Measurements from ENCODE around the gene SLC25A22.

SLC25A22 gene

GRCh38 chr11:794766-795633 lies 3.1 kb downstream of the SLC25A22 start:
- Histone ChIP-seq H3K27me3 (replicated peaks) (no peaks in the 10 kb centered on the region), H3K36me3 (replicated peaks) (peaks cover 23% of the 10 kb centered on the region), H3K4me3 (ENCODE audit: low read depth, low read length) (no peak overlapping the region), H3K27ac (no peak overlapping the region)
- TF ChIP-seq CTCF (IDR thresholded peaks at IDR 0.05; ENCODE audit: low read depth, low read length, missing control alignments) = no peak
- no peak for DNase-seq
- in situ Hi-C loops (cut with HindIII; ENCODE audit: low pct_ligation_motif_present, low sequenced_read_pairs) = no loop called here

- Histone ChIP-seq H3K27ac (no peak overlapping the region), H3K36me3 (replicated peaks) (peaks cover 20% of the 10 kb centered on the region), H3K27me3 (replicated peaks) (no peaks in the 10 kb centered on the region), H3K4me3 (ENCODE audit: low read depth, low read length) (no peak overlapping the region)
- no peak for DNase-seq
- TF ChIP-seq CTCF (IDR thresholded peaks at IDR 0.05; ENCODE audit: low read depth, low read length, missing control alignments) = no peak
- in situ Hi-C loops (cut with HindIII; ENCODE audit: low pct_ligation_motif_present, low sequenced_read_pairs) = no loop called here
These were observed 3.9 kb downstream of the SLC25A22 start for GRCh38 chr11:794013-794765.

- no peaks in the 10 kb centered on the region for H3K27me3 ChIP-seq (replicated peaks)
- no peak for DNase-seq
- H3K27ac ChIP-seq = no peak overlapping the region
- TF ChIP-seq CTCF (IDR thresholded peaks at IDR 0.05; ENCODE audit: low read depth, low read length, missing control alignments) = no peak
- H3K36me3 ChIP-seq (replicated peaks) = peaks cover 17% of the 10 kb centered on the region
- in situ Hi-C loops (cut with HindIII; ENCODE audit: low pct_ligation_motif_present, low sequenced_read_pairs) = no loop called here
- no peak overlapping the region for H3K4me3 ChIP-seq (ENCODE audit: low read depth, low read length)
These were observed 4.5 kb downstream of the SLC25A22 start for GRCh38 chr11:793556-793955.

- Histone ChIP-seq H3K27ac (no peak overlapping the region), H3K4me3 (ENCODE audit: low read depth, low read length) (no peak overlapping the region), H3K36me3 (replicated peaks) (peaks cover 17% of the 10 kb centered on the region), H3K27me3 (replicated peaks) (no peaks in the 10 kb centered on the region)
- in situ Hi-C loops (cut with HindIII; ENCODE audit: low pct_ligation_motif_present, low sequenced_read_pairs) = no loop called here
- no peak for TF ChIP-seq CTCF (IDR thresholded peaks at IDR 0.05; ENCODE audit: low read depth, low read length, missing control alignments)
- DNase-seq = no peak
These were observed 5.2 kb downstream of the SLC25A22 start for GRCh38 chr11:792873-793272.

GRCh38 chr11:792535-792821 lies 5.6 kb downstream of the SLC25A22 start:
- no peak for TF ChIP-seq CTCF (IDR thresholded peaks at IDR 0.05; ENCODE audit: low read depth, low read length, missing control alignments)
- peaks cover 17% of the 10 kb centered on the region for H3K36me3 ChIP-seq (replicated peaks)
- H3K27me3 ChIP-seq (replicated peaks) = no peaks in the 10 kb centered on the region
- H3K27ac ChIP-seq = no peak overlapping the region
- no peak overlapping the region for H3K4me3 ChIP-seq (ENCODE audit: low read depth, low read length)
- in situ Hi-C loops (cut with HindIII; ENCODE audit: low pct_ligation_motif_present, low sequenced_read_pairs) = no loop called here
- DNase-seq = no peak

Data from brain microvascular endothelial cell (primary cell).